Right lung (tissue), 5 donors: Measurements from ENCODE around the gene ZBTB34. TPM values are rescaled to one million over a fixed set of nuclear protein-coding genes. Genes with fewer than 3 reads are reported as not detected.
A peak's percentile ranks its signal among the peaks of the same experiment; 100 is the strongest.

ENCODE experiments used
- DNase-seq, 2 donors: peaks; one replicate each; pipeline ENCODE4 v3.0.0-alpha.2; 2013
- polyA plus RNA-seq, 5 donors: library from polyadenylated mRNA; unstranded; fragments of 120-200 nt; gene quantifications; one replicate each; pipeline versions ENCODE4 v1.2.1 to v1.2.3, GENCODE V29; 2013; ENCODE audit warnings: inconsistent platforms in 1 of 5, low replicate concordance in 1 of 5; ENCODE audit not compliant: insufficient read length in 5 of 5, insufficient read depth in 1 of 5

ZBTB34 gene
- polyA plus RNA-seq, 5 donors, result 17.4 to 25.2 (median 23.1) TPM

DNA sequence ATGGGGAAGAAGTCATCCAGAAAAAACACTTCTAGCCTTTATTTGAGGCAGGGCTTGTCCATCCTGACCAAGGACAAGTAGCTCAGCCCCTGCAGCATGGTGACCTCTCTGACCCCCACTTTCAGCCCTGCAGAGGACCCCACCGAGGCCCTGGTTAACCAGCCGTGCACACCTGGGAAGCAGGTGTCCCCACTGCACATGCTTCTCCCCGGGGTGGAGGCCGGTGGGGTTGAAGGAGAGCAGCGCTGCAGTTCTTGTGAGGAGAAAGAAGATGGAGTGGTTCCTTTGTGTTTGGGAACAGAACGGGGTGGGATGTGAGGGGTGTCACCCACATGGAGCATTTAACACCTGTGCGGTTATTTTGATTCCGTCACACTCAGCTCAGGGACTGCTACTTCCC is 21.1 kb upstream of the ZBTB34 start:
- DNase-seq, result no peak

DNA sequence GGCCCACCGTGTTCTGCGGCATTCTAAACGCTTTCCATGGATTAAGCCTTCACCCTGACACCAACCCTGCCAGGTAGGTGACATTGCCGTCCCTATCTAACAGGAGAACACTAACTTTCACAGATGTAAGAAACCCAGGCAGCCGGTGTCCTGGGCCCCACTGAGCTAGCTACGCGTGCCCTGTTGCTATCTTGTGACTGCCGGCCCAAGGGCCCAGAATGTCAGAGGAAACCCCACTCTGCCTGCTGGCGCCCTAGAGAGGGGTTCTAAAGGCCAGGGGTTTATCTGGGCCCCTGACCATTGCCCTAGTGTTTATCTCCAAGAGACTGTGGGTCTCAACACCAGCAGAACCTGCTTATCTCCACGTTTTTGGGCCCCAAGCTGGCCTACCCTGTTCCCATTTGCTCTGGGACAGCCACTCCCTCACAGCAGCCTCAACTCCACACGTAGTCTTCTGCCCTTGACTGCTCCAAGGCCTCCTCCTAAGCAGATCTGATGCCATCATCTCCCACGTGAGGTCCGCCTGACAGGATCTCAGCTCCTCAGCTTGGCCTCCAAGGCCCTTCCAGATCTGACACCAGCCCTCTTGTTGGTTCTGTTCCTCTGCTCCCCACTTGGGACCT is 18.1 kb upstream of the ZBTB34 start:
- no peak for DNase-seq

DNA sequence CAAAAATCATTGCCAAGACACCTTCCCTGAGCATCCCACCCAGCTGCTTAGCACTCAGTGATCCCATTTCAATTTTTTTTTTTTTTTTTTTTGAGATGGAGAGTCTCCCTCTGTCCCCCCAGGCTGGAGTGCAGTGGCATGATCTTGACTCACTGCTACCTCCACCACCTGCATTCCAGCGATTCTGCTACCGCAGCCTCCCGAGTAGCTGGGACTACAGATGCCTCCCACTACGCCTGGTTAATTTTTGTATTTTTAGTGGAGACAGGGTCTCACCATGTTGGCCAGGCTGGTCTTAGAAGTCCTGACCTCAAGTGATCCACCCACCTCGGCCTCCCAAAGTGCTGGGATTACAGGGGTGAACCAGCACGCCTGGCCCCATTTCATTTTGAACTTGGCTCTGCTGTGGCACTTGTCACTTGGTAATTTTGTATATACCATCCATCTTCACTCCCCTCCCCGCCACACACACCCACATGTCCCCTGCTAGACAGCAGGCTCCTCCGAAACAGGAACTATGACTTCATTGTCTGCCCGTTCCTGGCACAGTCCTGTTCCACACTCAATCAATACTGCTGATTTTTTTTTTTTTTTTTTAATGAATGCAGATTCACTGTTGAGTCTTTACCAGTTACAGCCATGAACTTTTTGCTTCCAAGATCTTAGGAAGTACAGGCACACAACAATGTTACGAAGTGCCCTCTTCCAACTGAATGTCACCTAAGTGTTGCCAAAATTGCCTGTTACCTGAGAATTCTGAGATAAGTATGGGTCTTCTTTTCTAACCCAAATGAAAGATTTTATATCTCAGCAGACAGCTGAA is 17.3 kb upstream of the ZBTB34 start:
- DNase-seq, result no peak

GRCh38 chr9:126844085-126844484 is 16.4 kb upstream of the ZBTB34 start:
- DNase-seq, result no peak

- DNase-seq, result no peak
These were observed 13.4 kb upstream of the ZBTB34 start for GRCh38 chr9:126847051-126847450.

DNA sequence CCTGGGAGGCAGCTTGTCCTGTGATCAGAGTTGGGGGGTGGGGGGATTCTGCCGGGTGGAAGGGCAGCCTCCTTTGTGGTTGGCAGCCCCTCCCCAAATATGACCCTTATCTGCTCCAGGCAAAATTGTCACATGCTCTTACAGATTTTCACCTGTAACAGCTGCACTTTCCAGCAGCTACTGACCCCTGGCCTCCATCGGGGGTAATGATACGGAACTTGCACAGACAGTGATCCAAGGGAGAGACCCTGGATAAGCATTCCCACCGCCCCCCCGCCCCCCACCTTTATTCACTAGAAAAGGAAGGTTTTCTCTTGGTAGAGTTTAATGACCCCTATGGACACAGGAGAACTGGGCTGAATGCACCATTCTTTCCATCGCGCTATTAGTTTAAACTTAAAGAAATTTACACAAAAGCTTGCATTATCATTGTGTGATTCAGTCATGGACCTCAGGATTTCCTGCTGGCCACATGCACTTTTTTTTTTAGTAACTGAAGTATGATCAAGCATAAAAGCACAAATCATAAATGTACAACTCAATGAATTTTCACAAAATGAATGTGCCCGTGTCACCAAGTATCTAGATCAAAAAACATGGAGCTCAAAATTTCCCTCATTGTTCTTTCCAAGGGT is 10.7 kb upstream of the ZBTB34 start:
- no peak for DNase-seq

DNA sequence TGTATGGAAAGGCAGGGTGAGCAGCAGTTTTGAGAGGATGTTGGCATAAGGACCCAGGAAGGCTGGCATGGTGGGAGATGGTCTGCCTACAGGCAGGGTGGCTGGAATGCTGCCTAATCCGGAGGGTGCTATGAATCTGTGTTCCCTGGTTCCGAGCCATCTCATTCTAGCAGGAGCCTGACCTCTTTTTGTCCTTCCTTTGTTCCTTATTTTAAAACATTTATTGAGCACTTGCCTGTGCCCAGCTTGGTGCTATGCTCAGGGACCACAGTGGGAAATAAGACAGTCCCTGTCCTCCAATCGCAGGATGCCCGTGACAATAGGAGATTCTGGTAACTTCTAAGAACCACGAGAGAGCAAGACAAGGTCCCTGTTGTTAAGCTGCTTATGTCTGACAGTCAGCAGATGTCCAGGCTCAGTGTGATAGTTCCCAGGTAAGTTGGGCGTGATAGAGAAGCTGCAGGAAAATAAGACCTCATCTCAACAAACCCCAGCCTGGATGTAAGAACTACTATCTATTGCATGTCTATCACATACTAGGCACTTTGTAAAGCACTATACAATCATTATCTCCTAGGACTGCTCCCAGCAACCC is 9.1 kb upstream of the ZBTB34 start:
- DNase-seq, result no peak

DNA sequence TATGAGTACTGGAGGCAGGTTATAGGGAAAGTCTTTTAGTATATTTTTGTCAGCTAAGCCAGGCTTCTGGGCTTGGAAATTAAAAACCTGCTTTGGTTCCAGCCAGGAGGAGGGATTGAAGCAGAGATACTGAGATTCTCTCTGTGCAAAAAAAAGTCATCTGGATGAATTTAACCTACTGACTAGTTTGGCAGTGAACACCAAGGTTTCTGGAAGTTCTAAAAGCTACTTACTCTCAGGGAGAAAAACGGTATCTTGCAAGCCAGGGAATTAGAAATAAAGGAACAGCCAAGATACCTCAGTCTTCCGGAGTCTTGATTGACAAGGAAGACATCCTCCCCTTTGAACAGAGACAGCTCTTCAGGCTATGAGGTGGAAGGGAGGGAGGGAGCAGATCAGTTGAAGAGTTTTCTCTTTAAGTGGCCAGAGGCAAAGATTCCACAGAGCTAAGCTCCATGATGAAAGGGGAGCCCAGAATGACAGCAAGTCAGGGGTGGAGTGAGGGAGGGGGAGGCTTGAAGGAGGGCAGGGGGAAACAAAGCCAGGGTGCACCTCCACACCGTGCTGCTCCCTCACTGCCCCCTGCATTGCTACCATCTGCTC is 8.3 kb upstream of the ZBTB34 start:
- no peak for DNase-seq

DNA sequence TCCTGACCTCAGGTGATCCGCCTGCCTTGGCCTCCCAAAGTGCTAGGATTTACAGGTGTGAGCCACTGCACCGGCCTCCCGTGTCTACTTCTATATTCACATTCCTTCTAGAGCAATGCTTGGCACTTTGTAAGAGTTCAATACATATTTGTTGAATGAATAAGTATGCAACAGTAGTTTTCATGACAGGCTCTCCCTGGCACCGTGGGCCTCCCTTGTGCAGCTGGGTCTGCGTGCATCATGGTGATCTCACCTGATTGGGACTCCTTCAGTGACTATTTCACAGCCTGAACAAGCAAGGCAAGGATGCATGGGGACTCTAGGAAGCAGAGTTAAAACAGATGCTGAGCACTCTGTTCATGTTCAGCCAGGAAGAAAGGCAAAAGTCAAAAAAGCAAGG is 6.8 kb upstream of the ZBTB34 start:
- no peak for DNase-seq

- DNase-seq, result peak in 1 of 2 donors; percentile 9
These were observed 5.7 kb upstream of the ZBTB34 start for GRCh38 chr9:126854734-126855133.

DNA sequence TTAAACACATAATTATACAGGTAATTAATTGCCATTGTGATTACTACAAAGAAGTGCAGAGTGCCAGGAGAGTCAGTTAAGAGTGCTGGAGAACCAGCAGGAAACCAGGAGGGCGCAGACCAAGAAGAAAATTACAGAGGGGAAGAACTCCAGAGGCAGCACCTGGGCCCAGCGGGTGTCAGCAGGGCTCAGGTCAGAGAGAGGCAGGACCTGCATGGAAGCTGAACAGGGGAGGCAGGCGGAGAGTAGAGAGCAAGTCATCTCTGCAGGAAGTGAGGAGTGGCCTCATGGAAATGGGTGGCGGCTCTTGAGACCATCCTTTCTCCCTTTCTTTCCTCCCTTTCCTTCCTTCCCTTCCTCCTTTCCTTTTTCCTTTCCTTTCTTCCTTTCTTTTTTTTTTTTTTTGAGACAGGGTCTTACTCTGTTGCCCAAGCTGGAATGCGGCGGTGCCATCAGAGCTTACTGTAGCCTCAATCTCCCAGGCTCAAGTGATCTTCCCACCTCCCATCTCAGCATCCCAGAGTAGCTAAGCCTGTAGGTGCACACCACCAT is 4.0 kb upstream of the ZBTB34 start:
- no peak for DNase-seq

GRCh38 chr9:126857261-126857960 is 3.0 kb upstream of the ZBTB34 start:
- DNase-seq, result no peak

DNA sequence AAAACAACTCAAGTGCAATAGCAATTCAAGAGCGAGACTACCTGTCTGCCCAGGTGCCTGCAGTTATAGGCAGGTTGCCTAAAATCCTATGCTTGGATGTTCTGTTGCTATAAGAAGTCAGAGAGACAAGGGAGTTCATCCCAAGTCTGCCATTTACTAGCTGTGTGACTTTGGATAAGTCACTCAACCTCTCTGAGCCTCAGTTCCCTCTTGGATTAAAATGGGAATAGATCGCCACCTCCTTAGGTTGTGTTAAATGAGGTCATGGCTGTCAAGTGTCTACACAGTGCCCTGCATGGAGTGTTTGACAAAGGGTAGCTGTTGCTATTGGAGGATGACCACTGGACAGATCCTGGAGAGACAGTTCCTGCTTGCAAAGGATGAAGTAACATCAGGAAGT is 1.3 kb upstream of the ZBTB34 start:
- DNase-seq, result no peak

DNA sequence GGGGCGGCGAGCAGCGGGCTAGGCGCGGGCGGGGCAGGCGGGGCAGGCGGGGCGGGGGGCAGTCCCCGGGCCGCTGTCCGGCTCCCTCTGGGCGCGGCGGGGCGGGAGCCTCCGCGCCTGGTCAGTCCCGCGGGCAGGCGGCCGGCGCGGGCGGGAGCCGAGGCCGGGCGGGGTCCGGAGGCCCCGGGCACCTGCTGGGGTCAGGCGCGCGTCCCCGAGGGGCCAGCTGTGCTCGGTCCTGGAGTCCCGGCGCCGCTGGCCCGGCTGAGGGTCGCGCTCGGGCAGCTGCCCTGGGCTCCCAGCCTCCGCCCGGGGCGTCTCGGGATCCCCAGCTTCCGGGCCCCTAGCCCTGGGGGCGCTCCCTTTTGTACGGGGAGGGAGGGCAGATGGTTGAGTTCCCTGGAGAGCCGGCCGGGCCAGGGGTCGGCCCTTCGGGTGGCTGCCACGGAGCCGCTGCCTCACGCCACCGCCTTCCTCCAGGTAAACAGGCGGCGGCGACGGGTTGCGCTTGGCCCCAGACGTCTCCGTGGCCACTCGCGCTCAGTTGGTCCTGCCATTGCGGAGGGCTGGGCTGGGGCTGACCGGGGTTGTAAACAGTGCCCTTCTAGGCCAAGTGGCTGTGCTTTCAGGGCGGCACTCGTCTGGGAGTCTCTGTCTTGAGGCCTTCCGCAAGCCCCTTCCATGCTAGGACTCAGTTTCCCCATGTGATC is 473 bp downstream of the ZBTB34 start:
- DNase-seq, result no peak

- DNase-seq, result peak in 1 of 2 donors; percentile 56
These were observed 1.3 kb downstream of the ZBTB34 start for GRCh38 chr9:126861707-126862103.

DNA sequence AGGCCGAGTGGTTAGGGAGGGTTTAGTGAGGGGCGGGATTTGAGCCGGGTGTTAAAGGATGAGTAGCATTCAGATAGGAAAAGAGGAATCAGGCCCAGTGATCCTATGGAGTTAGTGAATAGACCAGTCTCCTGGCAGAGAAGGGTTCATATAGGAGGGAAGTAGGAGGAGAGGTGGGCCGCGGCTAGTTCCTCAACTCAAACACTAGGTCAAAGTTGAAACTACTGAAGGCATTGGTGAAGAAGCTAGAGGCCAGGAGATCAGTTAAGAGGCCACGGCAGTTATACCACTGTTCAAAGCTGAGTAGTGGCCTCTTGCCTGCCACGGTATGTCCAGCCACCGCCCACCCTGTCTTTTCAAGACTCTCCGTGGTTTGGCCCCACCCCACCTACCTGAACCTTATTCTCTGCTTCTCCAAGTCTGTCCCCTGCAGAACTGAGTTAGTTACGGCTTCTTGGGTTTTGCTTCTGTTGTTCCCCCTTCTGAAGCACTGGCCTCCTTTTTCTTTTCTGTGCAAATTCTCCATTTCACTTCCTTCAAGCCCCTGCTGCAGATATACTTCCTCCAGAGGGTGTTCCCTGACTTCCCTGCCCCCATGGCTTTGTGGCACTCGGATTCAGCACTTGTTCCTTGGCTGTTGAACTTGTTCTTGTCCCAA is 1.8 kb downstream of the ZBTB34 start:
- DNase-seq, result no peak

GRCh38 chr9:126864771-126865170 is 4.3 kb downstream of the ZBTB34 start:
- DNase-seq, result no peak

- no peak for DNase-seq
These were observed 8.9 kb downstream of the ZBTB34 start for GRCh38 chr9:126869368-126869767.

DNA sequence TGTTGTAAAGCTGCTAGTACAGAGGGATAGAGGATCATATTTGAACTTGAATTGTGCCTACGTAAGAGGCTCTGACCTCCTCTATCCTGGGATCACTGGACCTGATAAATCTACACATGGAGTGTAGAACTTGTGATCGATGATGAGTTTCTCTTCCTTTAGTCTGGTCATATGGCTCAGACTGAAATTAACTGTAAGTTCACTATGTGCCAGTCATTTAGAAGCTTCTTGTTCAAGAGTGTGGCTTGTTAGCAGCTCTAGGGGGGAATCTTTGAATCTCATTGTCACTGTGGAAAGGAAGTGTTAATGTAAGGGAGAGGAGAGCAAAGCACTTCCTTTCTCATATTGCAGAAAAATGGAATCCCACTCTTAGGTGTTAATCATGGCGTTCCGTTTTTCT is 12.1 kb downstream of the ZBTB34 start:
- no peak for DNase-seq
